HG03159 (cell line): ENCODE results near the gene RASSF3.
"Not testable (repeated sequence)": the region's sequence is repeated elsewhere in the genome, so short reads cannot be mapped to it uniquely, and the experiment has no call there.

Experiments
- ATAC-seq: cut with Tn5 transposase; IDR thresholded peaks from one replicate; pipeline ENCODE4 v1.9.1; 2021; ENCODE audit warnings: mild to moderate bottlenecking, moderate library complexity; ENCODE audit not compliant: unreplicated experiment

Gene RASSF3

GRCh38 chr12:64688715-64689114, 78.4 kb downstream of the RASSF3 start:
- ATAC-seq: no peak

DNA sequence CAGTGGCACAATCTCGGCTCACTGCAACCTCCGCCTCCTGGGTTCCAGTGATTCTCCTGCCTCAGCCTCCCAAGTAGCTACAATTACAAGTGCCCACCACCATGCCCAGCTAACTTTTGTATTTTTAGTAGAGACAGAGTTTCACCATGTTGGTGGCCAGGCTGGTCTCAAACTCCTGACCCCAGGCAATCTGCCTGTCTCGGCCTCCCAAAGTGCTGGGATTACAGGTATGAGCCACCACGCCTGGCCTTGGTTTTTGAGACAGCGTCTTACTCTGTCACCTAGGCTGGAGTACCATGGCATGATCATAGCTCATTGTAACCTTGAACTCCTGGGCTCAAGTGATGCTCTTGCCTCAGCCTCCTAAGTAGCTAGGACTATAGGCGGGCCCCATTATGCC, 79.9 kb downstream of the RASSF3 start:
- not testable (repeated sequence) for ATAC-seq

DNA sequence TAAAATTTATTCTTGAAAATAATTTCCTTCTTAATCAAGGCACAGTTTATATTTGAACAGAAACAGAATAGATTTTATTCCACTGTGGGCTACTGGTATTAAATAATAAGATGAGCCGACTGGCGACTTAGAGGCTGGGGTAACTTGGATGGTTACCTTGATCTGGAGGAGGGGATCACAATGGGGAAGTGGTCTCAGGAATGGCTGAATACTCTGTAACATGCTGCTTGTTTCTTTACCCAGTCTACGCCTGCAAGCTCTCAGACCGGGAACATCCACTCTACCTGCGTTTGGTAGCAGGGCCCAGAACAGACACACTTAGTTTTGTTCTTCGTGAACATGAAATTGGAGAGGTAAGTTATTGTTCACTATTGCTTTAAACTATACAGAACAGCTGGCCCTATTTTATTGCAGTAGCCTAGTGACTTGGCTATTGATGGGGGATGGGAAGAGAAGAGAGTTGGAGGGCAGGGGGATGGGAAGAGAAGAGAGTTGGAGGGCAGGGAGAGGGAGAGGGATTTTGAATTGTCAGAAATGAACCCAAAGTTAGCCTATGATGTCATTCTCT, 81.0 kb downstream of the RASSF3 start:
- no peak for ATAC-seq

DNA sequence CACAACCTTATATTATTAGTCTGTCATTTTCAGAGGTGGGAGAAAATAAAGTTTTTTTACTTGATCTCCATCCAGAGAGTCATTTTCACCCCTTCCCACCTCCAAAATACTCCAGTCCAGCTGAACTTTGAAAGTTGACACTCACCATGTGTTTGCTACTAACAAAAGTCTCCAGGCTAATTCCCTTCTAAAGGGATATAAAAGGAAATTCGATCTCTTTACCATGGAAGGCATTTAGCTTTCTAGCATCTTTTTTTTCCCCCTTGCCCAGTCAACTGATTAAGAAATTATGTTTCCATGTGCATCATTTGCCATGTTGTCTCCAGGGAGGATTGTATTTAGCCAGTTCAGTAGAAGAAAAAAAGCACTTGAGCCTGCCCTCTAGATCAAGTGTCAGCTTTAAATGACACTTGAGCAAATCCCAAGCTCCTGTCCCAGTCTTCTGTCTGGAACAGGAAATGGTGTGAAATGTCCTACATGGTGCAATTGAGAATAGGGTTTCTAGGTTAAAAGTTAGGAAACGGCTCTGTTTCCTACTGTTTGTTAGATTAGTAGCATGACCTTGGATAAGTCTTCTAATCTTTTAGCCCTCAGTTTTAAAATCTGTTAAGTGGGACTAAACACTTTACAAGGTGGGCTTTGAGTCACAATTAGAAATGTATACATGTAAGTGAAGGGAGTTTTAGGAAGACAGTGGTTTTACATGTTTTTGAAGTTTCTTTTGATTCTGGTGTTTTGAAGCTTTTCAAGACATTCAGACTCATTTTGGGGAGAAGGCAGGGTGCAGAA, 81.7 kb downstream of the RASSF3 start:
- no peak for ATAC-seq

DNA sequence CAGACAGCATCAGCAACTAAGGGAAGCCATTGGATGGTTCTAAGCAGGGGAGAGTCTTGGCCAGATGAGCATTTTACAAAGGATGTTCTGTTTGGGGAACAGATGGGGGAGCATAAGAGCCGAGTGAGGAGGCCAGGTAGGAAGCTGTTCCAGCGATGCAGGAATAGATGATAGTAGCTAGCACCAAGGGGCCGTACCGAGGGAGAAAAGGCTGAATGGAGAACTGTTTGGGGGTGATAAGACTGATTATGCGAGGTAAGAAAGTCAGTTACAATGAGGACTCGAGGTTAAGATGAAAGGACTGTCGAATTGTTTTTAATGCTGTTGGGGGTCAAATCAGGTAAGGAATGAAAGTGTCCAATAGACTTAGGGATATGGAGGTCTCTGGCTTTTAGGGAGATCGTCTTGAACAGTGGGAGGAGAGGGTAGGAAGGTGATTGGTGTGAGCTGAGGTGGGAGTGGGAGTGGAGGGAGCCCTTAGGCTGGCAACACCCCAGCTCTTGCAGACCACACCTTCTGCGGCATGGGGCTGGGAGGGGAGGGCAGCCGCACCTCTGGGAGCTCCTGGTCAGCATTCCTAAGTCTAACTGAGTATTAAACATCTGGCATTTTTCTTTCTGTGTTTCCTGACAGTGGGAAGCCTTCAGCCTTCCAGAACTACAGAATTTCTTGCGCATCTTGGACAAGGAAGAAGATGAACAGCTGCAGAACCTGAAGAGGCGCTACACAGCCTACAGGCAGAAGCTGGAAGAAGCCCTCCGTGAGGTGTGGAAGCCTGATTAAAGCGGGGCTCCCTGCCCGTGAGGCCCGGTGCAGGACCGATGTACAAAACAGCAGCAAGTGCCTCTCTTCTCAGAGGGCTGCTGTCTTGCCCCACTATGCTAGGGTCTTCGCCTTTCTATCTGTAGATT, 84.1 kb downstream of the RASSF3 start:
- ATAC-seq: no peak

GRCh38 chr12:64695550-64695949, 85.3 kb downstream of the RASSF3 start:
- no peak for ATAC-seq

DNA sequence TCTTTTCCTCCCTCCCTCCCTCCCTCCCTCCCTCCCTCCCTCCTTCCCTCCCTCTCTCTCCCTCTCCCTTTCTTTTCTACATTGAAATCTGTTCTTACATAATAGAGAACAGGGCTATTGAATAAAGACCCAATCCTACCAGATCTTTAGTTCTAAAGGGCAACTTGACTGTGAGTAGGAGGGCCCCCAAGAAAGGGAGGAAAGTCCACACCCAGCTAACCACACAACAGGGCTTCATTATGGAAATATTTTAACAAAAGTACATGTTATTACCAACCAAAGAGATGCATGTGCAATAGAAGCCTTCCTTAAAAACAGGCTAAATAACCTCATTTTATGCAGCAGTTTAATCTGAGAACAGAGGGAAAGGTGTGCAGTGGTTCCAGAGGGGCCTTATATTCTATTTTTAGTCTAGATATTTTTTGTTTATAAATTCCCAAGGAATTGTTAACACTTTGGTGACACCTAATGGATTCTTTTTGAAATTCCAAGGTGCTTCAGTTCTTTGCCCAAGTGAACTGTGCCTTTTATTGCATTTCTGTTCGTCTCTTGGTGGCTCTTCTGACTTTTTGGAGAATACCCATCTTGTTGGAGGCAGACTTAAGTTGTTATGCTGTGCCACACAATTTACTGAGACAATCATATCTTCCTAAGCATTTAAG, 85.9 kb downstream of the RASSF3 start:
- no peak for ATAC-seq

GRCh38 chr12:64699504-64700115, 89.3 kb downstream of the RASSF3 start:
- ATAC-seq: no peak

DNA sequence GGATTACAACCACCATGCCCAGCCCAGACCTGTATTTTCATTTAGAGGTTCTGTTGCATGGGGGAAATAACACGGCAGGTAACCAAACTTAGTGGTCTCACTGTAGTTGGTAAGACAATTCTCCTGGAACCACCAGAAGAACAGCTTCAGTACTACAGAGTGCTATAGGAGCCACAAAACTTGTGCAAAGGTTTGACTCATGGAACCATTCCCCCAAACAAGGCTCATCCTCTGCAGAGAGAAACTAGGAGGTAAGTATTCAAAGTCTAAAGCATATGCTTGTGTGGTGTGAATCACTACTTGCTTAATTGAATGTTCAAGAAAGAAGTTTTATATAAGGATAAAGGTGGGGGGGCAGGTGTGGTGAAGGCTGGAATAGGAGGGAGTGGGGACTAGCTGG, 90.2 kb downstream of the RASSF3 start:
- no peak for ATAC-seq

DNA sequence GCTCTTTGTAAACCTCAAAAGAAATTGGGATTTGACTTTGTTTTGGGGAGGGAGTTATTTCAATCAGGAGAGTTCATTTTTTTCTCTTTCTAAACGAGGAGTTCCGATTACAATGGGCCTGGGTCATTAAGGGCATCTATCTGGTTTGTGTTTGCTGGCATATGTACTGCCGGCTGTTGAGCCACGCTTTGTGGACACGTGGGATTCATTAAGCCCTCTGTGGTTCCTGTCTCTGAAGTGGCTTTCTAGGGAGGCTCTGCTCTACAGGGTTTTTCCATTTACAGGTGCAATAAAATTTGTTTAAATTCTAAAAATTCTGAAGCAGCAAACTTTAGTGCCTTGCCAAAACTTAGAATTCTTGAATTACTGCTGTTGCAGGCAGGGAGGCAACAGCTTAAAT, 91.0 kb downstream of the RASSF3 start:
- ATAC-seq: no peak

- no peak for ATAC-seq
Measured at GRCh38 chr12:64706306-64706705, 96.0 kb downstream of the RASSF3 start.

DNA sequence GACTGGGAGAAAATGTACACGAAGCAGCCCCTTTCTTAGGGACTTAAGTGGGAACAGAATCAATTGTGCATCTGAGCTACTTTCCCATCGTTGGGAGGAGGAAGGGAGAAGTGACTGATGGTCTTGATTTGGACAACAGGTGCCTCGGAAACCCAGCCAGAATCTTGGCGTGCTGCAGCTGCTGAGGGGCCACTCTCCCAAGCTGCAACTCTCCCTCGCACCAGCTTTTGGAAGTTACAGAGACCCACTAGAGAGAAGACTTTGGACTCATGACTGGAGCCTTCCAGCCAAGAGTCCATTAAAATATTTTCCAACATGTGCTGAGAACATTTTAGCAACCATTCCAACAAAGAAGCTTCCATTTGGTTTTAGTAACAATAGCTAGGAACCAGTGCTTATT, 96.6 kb downstream of the RASSF3 start:
- no peak for ATAC-seq

GRCh38 chr12:64707362-64707761, 97.1 kb downstream of the RASSF3 start:
- no peak for ATAC-seq

GRCh38 chr12:64707926-64708325, 97.6 kb downstream of the RASSF3 start:
- no peak for ATAC-seq

DNA sequence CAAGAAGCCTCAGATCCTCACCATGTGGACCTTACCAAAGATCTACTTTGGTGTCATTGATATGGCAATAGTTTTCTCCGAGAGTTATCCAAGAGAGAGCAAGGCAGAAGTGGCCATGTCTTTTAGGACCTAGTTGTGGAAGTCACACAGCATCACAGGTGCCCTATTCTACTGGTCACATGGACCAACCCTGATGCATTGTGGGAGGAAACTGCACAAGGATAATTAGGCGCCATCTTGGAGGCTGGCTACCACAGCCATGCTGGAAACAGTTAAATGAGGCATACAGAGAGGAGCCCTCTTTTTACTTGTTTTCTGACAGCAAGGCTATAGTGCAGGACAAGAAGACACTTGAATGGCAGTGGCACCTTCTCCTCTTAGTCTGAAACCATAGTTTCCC, 99.1 kb downstream of the RASSF3 start:
- ATAC-seq: no peak

GRCh38 chr12:64713376-64713775, 103.1 kb downstream of the RASSF3 start:
- no peak for ATAC-seq

- peak; percentile 77 for ATAC-seq
Measured at GRCh38 chr12:64714551-64714968, 104.3 kb downstream of the RASSF3 start.

- no peak for ATAC-seq
Measured at GRCh38 chr12:64716371-64716770, 106.1 kb downstream of the RASSF3 start.

- no peak for ATAC-seq
Measured at GRCh38 chr12:64716839-64717455, 106.7 kb downstream of the RASSF3 start.

- ATAC-seq: no peak
Measured at GRCh38 chr12:64718649-64719048, 108.4 kb downstream of the RASSF3 start.
